Left ventricle myocardium inferior (tissue), 1 donor: ENCODE results near the gene BMF. TPM values are rescaled to one million over a fixed set of nuclear protein-coding genes. Genes with fewer than 3 reads are reported as not detected.

Experiments used
- DNase-seq: peaks from one replicate; pipeline ENCODE4 v3.0.0-alpha.2; 2020
- H3K27ac ChIP-seq: fragments of 200-600 bp; replicated peaks from 2 replicates; pipeline ENCODE4 v1.8.0; 2021
- H3K27me3 ChIP-seq: fragments of 200-600 bp; 2 replicates; pipeline ENCODE4 v1.8.0; 2021; ENCODE audit warnings: low read depth
- H3K36me3 ChIP-seq: fragments of 200-600 bp; 2 replicates; pipeline ENCODE4 v1.8.0; 2021
- H3K4me1 ChIP-seq: fragments of 200-600 bp; 2 replicates; pipeline ENCODE4 v1.8.0; 2021
- H3K4me3 ChIP-seq: fragments of 200-600 bp; 2 replicates; pipeline ENCODE4 v1.8.0; 2021; ENCODE audit warnings: mild to moderate bottlenecking, moderate library complexity
- H3K9me3 ChIP-seq: fragments of 200-600 bp; replicated peaks from 2 replicates; pipeline ENCODE4 v1.8.0; 2021
- intact Hi-C: fragments of 100-400 bp; cut with micrococcal nuclease; formaldehyde crosslinking; loops from one replicate; pipeline ENCODE4 v1.11.0; 2022
- total RNA-seq: library from RNA; stranded (reverse); fragmentation: NEBNext Ultra II Directional; extraction: Animal tissue kit (Norgen Biotek cat#: 25700); gene quantifications from one replicate; pipeline ENCODE4 v1.2.1, GENCODE V29; 2021
- TF ChIP-seq, protein P1 (sequence below): fragments of 200-600 bp; IDR thresholded peaks from 2 replicates; pipeline ENCODE4 v1.8.0; 2021; ENCODE audit warnings: antibody characterized with exemption, mild to moderate bottlenecking, borderline replicate concordance
- donor health status: DM: no; HTN: yes; CAD: no; lungs with severe emphysema.

BMF gene
- total RNA-seq, 1 donor from 2014 or later = 3.1 TPM

DNA sequence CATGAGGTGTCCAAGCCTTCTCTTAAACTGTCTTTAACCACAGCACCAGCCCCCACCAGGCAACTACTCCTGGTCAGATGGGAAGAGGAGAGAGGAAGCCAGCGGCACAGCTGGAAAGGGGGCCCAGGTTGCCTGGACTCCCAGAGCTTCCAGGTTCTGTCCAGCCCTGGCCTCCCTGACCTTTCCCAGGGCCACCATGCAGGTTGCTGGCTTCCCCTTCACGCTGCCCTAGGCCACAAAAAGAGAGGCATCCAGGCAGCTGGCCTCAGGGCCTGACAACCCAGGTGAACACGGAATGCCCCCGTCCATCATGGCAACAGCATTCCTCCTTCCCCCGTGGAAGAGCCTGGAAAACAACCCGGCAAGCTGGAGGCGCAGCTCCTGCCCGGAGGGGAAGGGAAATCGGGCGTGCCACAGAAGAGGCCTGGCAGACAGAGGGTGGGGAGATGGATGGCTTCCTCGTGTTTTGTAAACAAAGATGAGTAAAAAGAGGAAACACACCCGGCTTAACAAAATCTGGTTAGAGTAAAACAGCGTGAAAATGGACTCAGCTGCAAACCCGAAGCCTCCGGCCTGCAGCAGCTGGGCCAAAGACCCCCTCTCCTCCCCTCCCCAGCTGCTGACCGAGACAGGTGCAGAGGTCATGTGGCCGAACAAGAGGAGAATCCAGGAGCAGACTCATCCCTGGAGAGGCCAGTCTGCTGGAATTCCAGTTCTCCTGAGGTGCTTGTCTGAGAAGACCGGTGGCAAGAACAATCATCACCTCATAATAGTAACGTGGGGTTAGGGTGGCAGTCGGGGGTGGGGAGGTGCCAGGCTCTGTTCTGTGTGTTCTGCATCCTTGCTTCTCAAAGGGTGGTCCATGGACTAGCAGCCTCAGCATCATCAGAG is 15.5 kb downstream of the BMF start:
- no peak for DNase-seq
- TF ChIP-seq, protein P1, sequence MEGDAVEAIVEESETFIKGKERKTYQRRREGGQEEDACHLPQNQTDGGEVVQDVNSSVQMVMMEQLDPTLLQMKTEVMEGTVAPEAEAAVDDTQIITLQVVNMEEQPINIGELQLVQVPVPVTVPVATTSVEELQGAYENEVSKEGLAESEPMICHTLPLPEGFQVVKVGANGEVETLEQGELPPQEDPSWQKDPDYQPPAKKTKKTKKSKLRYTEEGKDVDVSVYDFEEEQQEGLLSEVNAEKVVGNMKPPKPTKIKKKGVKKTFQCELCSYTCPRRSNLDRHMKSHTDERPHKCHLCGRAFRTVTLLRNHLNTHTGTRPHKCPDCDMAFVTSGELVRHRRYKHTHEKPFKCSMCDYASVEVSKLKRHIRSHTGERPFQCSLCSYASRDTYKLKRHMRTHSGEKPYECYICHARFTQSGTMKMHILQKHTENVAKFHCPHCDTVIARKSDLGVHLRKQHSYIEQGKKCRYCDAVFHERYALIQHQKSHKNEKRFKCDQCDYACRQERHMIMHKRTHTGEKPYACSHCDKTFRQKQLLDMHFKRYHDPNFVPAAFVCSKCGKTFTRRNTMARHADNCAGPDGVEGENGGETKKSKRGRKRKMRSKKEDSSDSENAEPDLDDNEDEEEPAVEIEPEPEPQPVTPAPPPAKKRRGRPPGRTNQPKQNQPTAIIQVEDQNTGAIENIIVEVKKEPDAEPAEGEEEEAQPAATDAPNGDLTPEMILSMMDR = no peak
- Histone ChIP-seq H3K36me3 (peaks cover 6% of the 10 kb centered on the region), H3K27me3 (no peaks in the 10 kb centered on the region), H3K4me1 (peaks cover 84% of the 10 kb centered on the region), H3K27ac (peak overlapping the region; percentile 86), H3K9me3 (no peaks in the 10 kb centered on the region), H3K4me3 (peak overlapping the region; percentile 33)
- intact Hi-C loops = no loop called here

DNA sequence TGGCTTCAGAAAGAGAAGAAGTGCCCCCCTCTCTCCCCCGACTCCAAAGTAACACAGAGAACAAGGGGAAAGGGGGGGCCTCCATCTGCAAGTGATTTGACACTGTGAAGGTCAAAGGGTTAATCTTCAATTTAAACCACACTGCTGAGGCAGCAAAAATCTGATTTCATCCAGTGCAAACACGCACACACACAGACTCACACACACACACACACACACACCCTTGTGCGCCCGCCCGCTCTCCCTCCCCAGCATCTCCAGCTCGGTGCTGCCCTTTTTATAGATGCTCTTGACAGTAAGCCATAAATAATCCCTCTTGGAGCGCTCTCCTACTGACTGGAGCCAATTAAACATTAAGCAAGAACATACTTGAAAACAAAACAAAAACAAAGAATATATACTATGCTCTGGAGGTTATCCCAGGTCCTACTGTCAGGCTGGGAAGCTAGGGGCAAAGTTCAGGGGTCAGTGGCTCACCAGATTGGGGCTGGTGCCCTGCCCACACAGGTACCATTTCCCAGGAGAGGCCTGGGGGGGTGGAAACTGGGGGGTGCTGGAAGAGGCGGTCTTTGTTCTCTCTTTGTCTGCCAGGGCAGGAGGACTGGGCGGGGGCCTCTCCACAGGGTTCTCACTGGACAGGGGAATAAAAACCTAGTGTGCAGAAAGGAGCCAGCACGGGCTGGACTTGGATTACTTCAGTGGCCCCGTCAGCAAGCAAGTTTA is 16.3 kb downstream of the BMF start:
- intact Hi-C loops = no loop called here
- H3K4me3 ChIP-seq = peak overlapping the region; percentile 33
- TF ChIP-seq, protein P1 = no peak

DNA sequence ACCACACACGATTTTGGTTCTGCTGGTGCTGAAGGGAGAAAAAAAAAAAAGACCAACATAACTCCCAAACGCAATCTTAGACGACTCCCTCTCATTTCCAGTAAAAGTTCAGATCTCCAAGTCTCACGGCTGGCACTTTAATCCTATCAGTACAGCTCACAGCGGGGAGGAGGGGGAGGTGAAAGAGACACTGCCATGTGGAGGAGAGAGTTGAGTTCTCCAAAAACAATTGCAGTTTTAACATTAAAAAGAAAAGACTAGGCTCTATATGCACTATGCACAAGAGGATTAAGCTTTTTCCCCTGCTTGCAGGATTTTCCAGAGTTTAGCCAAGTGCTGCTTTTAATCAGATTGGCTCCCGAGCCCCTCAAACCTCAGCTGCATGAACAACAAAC is 16.8 kb downstream of the BMF start:
- H3K4me1 ChIP-seq = peaks cover 84% of the 10 kb centered on the region
- no peak for DNase-seq
- no peaks in the 10 kb centered on the region for H3K9me3 ChIP-seq
- H3K27me3 ChIP-seq = no peaks in the 10 kb centered on the region
- H3K4me3 ChIP-seq = peak overlapping the region; percentile 33
- TF ChIP-seq, protein P1 = no peak
- peak overlapping the region; percentile 86 for H3K27ac ChIP-seq
- H3K36me3 ChIP-seq = peaks cover 6% of the 10 kb centered on the region
- intact Hi-C loops = no loop called here

More for the DNA sequence above, 16.3 kb downstream of the BMF start:
- peak; percentile 70 for DNase-seq
- Histone ChIP-seq H3K9me3 (no peaks in the 10 kb centered on the region), H3K27me3 (no peaks in the 10 kb centered on the region), H3K4me1 (peaks cover 84% of the 10 kb centered on the region), H3K27ac (peak overlapping the region; percentile 86), H3K36me3 (peaks cover 6% of the 10 kb centered on the region)

- H3K4me3 ChIP-seq = no peak overlapping the region
- peaks cover 6% of the 10 kb centered on the region for H3K36me3 ChIP-seq
- H3K27me3 ChIP-seq = no peaks in the 10 kb centered on the region
- no peaks in the 10 kb centered on the region for H3K9me3 ChIP-seq
- DNase-seq = no peak
- H3K27ac ChIP-seq = peak overlapping the region; percentile 86
- TF ChIP-seq, protein P1 = no peak
- H3K4me1 ChIP-seq = peaks cover 80% of the 10 kb centered on the region
- intact Hi-C loops = no loop called here
These were observed 17.8 kb downstream of the BMF start for GRCh38 chr15:40090774-40091455.
